HG02973 (cell line): Measurements from ENCODE around the gene GSTM3.
"Not testable (repeated sequence)": the region's sequence is repeated elsewhere in the genome, so short reads cannot be mapped to it uniquely, and the experiment has no call there.

ENCODE experiments used
- ATAC-seq: cut with Tn5 transposase; IDR thresholded peaks from one replicate; pipeline ENCODE4 v1.9.1; 2021; ENCODE audit warnings: moderate library complexity; ENCODE audit not compliant: unreplicated experiment

GSTM3 gene

GRCh38 chr1:109762821-109763645 lies 22.2 kb upstream of the GSTM3 start:
- ATAC-seq = no peak

- no peak for ATAC-seq
These were observed 21.3 kb upstream of the GSTM3 start for GRCh38 chr1:109762039-109762585.

DNA sequence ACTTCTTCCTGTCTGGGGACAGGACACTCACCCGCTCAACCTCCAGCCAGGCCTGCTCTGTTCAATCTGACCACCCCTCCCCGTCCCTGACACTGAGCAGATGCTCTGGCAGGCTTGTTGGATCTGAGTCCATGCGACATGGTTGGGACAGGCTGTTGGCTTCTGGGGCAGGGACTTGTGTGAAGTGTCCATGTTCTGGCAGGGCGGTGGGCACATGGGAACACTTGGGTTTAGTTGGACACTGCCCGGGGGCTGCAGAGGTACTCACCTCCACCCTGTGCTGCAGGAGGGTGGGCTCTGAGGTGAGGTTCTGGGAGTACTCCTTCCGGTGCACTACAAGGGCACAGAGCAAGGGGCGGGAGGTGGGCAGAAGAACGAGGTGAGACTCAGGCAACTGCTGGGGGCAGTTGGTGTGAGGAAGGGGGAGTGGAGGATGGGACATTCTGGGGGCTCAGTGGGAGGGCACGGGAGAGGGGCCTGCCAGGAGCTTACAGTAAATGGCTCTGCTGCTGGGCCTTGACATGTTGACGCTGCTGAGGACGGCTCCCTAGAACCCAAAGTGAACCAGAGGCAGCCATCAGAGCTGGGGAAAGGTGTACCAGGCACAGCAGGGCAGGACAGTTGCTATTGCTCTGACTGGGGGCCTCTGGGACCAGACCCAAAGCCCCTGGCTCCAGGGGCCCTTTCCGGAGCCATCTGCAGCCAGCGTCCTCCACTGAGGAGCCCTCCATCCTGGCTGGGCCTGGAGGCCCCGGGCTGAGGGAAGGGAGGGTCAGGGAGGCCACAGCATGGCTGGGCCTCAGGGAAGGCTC lies 20.6 kb upstream of the GSTM3 start:
- no peak for ATAC-seq

- ATAC-seq = no peak
These were observed 19.9 kb upstream of the GSTM3 start for GRCh38 chr1:109760581-109761226.

DNA sequence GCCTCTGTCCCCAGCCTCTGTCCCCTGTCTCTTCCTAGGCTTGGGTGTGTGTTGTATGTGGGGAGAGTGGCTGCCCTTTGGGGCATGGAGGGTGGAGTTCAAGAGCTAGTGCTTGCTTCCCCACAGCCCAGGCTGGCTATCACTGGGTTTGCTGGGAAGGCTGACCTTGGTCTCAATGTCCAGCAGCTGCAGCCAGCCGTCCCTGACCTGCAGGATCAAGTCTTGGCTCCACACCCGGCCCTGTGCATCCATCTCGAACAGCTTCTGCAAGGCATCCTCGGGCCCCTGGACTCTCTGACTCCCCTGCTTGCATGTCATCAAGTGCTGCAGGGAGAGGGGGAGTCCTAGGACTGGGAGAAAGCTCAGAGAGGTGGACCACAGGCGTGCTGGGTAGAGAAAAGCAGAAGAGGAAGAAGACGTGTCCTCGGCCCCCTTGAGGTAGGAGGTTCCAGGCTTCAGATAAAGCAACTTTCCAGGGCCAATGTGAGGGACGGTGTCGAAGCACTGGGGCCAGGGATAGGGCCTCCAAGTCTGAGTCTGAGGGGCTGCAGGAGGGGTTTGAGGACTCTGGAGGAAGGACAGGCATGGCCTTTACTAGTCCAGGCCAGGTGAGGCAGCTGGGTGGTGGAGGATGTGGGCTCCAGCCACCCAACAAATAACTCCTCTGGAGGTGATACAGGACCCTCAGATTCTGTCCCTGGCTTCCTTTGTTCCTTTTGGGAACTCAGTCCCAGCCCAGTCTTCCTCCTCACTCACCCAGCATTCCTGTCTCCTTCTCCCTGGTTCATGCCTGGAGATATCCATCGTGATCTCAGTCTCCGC lies 18.9 kb upstream of the GSTM3 start:
- ATAC-seq = no peak

DNA sequence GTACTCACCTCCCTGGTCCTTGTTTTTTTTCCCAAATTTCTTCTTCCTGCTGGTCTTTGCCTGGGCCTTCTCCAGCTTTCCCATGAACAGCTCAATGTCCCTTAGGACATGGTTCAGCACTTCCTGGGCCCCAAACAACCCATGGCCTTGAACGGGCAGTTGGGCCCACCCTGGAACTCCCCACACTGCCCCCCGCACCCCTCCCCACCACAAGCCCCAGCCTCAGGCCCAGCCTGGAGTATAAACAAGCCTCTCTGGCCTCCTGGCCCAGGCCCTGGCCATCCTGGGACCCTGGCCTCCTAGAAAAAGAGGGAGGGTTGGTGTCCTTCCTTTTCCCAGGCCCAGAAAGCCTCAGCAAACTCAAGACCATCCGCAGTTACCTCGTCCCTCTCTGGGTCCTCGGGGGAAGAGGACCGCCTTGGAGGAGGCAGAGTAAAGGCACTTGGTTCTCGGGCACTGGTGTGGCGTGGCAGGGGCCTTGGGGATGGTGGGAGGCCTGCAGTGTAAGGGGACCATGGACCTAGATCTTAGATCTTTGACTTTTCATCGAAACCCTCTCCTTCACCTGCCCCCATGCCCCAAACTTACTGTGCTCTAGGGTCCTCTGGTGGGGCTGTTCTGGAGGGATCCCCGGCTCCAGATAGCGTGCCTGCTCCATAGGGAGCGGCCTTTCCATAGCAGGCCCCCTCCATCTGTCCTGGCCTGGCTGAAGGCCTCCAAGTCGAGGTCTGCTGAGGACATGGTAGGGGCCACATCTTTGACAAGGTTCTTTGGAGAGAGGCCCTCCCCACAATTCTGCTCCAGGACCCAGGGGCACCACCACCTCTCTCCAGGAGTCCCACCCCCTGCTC lies 17.3 kb upstream of the GSTM3 start:
- no peak for ATAC-seq

DNA sequence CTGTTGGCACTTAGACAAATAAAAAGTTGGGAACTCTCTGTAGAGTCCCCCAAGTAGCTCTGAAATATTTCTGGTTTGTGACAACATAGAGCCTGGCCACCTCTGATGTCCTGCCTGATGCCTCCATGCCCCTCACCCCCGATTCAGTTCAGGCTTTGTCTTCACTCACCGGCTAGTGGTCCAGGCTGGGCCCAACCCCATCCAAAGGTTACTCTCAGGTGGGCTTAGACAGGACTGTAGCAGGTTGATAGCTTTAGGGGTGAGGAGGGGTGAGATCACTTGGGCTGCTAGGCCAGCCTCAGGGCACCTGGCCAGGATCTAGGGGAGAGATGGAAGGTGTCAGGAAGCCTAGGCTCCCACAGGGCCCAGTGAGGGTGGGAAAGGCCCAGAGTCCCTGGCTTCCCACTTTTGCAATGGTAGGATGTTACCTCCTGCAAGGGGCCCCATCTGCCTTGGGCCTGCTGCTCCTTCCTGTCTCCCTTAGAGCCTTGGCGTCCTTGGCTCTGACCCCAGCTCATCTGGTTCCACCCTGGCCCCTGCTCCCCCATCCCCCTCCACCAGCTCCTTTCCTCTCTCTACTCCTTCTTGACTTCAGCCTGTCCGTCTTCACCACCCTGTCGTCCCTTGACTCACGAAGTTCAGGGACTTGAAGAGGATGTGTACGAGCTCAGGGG lies 16.1 kb upstream of the GSTM3 start:
- no peak for ATAC-seq

GRCh38 chr1:109756325-109756724 lies 15.5 kb upstream of the GSTM3 start:
- not testable (repeated sequence) for ATAC-seq

DNA sequence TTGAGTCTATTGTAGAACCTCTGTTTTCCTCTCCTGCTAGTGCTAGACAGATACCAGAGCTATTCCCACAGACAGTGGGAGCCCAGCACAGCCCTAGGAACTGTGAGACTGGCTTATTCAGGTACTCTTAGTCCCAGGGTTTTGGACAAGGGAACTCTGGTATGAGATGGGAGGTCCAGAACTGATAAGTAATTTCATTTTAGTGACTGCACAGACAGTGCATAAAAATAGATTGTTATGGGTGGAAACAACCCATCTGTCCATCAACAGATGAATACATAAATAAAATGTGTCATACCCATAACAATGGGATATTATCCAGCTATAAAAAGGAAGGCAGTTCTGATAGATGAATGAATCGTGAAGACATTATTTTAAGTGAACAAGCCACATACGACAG lies 13.9 kb upstream of the GSTM3 start:
- no peak for ATAC-seq

GRCh38 chr1:109751531-109752260 lies 10.9 kb upstream of the GSTM3 start:
- ATAC-seq = no peak

- ATAC-seq = no peak
These were observed 10.1 kb upstream of the GSTM3 start for GRCh38 chr1:109750920-109751319.

GRCh38 chr1:109750241-109750882 lies 9.5 kb upstream of the GSTM3 start:
- ATAC-seq = no peak

DNA sequence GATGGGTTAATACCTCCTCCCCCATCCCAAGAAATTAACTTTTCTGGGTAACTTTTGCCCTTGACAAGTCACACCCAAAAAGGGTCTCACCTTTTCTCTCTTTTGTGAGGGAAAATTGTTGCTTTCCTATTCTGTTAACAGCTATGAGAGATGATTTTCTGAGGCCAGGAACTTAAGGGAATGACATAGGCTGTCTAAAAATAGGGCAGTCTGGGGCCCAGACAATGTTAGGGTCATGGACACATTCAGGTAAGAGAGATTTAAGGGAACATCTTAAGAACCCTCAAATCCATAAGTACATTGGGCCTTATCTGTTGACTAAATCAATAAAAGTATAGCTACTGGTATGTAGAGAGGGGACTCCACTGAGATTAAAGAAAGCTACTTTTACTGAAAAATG lies 8.4 kb upstream of the GSTM3 start:
- ATAC-seq = no peak

GRCh38 chr1:109748311-109748710 lies 7.5 kb upstream of the GSTM3 start:
- ATAC-seq = not testable (repeated sequence)

- peak; percentile 82 for ATAC-seq
These were observed 862 bp downstream of the GSTM3 start for GRCh38 chr1:109739738-109740614.

GRCh38 chr1:109733236-109733870 lies 7.5 kb downstream of the GSTM3 start:
- ATAC-seq = no peak
